ENCODE results near the gene IGFBPL1.

The IGFBPL1 gene

DNA sequence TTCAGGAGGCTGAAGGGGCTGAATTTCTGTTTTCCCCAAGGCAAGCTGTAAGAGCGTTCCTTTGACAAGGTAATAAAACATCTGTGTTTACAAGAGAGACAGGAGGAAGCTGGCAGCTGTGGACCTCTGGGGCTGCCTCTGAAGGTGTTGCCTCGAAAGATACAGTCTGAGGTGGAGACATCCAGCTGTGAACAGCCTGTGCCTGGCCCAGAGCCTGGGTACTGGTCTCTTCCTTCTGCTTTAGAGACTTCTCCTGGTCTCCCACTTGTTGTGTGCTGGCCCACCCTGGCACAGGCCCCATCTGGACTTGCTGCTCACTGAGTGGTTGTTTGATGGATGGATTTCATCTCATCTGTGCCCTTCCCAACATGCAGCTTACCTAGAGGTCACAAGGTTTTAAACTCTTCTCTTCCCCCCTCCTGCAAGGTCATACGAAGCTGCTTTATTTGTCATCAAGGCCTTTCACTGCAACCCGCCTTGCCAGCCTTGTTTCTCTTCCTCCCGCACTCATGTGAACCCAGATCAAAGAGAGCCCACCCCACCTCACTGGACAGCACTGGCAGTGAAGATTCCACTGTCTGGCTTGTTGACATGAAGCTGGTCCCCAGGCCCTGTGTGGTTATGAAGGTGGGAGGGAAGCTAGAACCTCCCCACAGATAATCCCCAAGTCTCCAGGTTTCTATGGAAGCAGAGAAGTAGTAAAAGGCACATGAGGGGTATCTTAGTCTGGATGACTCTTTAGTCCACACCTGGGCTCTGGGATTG, 66.7 kb downstream of the IGFBPL1 start:
- Histone ChIP-seq H3K36me3 (ENCODE audit: control insufficient read depth in 4 of 4, insufficient read depth in 4 of 4, low read length in 3 of 4) (no peaks in the 10 kb centered on the region), H3K27me3 (replicated peaks in 2 of 5; ENCODE audit: control insufficient read depth in 4 of 5, insufficient read depth in 5 of 5, low read length in 4 of 5) (no peaks in the 10 kb centered on the region), H3K4me3 (ENCODE audit: control insufficient read depth in 1 of 7, extremely low read depth in 1 of 7, insufficient read depth in 4 of 7, low read depth in 2 of 7, low read length in 6 of 7) (no peak overlapping the region), H3K27ac (ENCODE audit: insufficient read depth in 1 of 2, low read depth in 1 of 2, low read length in 2 of 2, poor library complexity in 1 of 2, severe bottlenecking in 2 of 2) (peak overlapping the region in 1 of 2 experiments; percentile 3), H3K9me3 (ENCODE audit: control extremely low read depth in 1 of 5, control insufficient read depth in 4 of 5, insufficient read depth in 2 of 5, low read depth in 1 of 5, low read length in 4 of 5) (no peaks in the 10 kb centered on the region), H3K4me1 (ENCODE audit: control extremely low read depth in 1 of 4, control insufficient read depth in 4 of 4, insufficient read depth in 4 of 4, low read length in 3 of 4) (peaks cover 0 to 28% (median 13%) of the 10 kb centered on the region in 4 experiments)
- DNase-seq: peak in 2 of 3 donors; percentile 32 to 48
- 29% methylated on average over 3 of the region's 5 CpGs for WGBS (ENCODE audit: insufficient coverage)
- ChIA-PET CTCF (interaction anchor here (1.0 to 2.6 kb wide), 7 partner anchors 19 to 449 kb away, joined by 3 to 10 read pairs (median 4); no protein-coding TSS in a partner anchor), POLR2A (no interaction called here)

DNA sequence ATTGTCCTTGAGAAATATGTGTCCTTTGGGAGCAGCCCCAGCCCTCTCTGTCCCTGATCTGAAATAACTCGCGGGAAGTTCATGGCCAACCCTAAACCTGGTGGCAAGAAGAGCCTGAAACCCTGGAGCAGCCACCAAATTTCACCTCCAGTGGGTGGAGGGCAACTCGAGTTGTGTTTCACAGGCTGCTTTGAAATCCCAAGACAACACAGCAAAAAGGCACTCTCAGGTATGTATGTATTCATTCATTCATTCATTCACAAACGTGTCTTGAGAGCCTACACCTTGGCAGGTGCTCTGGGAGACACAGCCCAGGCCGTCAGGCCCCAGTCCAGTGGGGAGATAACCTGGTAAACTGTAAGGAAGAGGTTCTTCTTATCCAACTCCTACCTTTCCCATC, 67.4 kb downstream of the IGFBPL1 start:
- H3K9me3 ChIP-seq (ENCODE audit: control extremely low read depth in 1 of 5, control insufficient read depth in 4 of 5, insufficient read depth in 2 of 5, low read depth in 1 of 5, low read length in 4 of 5): no peaks in the 10 kb centered on the region
- no peaks in the 10 kb centered on the region for H3K36me3 ChIP-seq (ENCODE audit: control insufficient read depth in 4 of 4, insufficient read depth in 4 of 4, low read length in 3 of 4)
- CTCF ChIA-PET: interaction anchor here (1.0 to 1.4 kb wide), 3 partner anchors 269 to 448 kb away, joined by 3 to 4 read pairs (median 3); no protein-coding TSS in a partner anchor
- WGBS (ENCODE audit: insufficient coverage): 93% methylated on average over 3 of the region's 5 CpGs
- peak overlapping the region in 1 of 2 experiments; percentile 3 for H3K27ac ChIP-seq (ENCODE audit: insufficient read depth in 1 of 2, low read depth in 1 of 2, low read length in 2 of 2, poor library complexity in 1 of 2, severe bottlenecking in 2 of 2)
- POLR2A ChIA-PET: no interaction called here
- H3K4me3 ChIP-seq (ENCODE audit: control insufficient read depth in 1 of 7, extremely low read depth in 1 of 7, insufficient read depth in 4 of 7, low read depth in 2 of 7, low read length in 6 of 7): no peak overlapping the region
- H3K4me1 ChIP-seq (ENCODE audit: control extremely low read depth in 1 of 4, control insufficient read depth in 4 of 4, insufficient read depth in 4 of 4, low read length in 3 of 4): peaks cover 0 to 27% (median 13%) of the 10 kb centered on the region in 4 experiments
- DNase-seq: no peak
- H3K27me3 ChIP-seq (replicated peaks in 2 of 5; ENCODE audit: control insufficient read depth in 4 of 5, insufficient read depth in 5 of 5, low read length in 4 of 5): no peaks in the 10 kb centered on the region

Data from common myeloid progenitor, CD34-positive (primary cell).